Measurements from ENCODE around the gene MACROD2.

DNA sequence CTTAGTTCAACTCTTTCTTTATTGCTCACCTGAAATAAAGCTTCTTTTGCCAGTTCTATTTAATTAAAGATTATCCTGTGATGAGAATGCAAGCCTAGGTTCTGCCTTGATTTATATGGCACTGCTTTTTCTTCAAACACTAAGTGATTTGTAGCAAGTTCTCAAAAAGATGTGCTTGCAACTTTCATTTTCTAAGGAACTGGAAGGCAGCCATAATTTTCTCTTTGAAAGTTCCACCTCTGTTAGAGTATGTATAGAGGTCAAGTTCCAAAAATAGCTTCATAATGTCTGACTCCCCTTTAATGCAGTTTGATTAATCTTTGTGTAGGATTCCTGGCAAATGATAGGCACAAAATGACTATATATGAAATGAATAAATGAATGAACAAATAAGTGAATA is 870.4 kb downstream of the MACROD2 start:
- TF ChIP-seq, protein P1, sequence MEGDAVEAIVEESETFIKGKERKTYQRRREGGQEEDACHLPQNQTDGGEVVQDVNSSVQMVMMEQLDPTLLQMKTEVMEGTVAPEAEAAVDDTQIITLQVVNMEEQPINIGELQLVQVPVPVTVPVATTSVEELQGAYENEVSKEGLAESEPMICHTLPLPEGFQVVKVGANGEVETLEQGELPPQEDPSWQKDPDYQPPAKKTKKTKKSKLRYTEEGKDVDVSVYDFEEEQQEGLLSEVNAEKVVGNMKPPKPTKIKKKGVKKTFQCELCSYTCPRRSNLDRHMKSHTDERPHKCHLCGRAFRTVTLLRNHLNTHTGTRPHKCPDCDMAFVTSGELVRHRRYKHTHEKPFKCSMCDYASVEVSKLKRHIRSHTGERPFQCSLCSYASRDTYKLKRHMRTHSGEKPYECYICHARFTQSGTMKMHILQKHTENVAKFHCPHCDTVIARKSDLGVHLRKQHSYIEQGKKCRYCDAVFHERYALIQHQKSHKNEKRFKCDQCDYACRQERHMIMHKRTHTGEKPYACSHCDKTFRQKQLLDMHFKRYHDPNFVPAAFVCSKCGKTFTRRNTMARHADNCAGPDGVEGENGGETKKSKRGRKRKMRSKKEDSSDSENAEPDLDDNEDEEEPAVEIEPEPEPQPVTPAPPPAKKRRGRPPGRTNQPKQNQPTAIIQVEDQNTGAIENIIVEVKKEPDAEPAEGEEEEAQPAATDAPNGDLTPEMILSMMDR (IDR thresholded peaks at IDR 0.05): no peak
- TF ChIP-seq POLR2A (IDR thresholded peaks at IDR 0.05): no peak

Data from body of pancreas (tissue), 4 donors.